GM12892 (cell line): Measurements from ENCODE around the gene CCL3.

Source experiments
- POLR2A ChIP-seq: IDR thresholded peaks from 2 replicates; pipeline ENCODE4 v1.6.1; 2011; ENCODE audit warnings: low read depth, low read length, control low read depth
- POLR2AphosphoS5 ChIP-seq: IDR thresholded peaks from 2 replicates; pipeline ENCODE4 v1.6.1; 2011; ENCODE audit warnings: low read depth, low read length, control low read depth
- TAF1 ChIP-seq: IDR thresholded peaks from 2 replicates; pipeline ENCODE4 v1.6.1; 2011; ENCODE audit warnings: low read depth, mild to moderate bottlenecking, control low read depth, low read length, borderline replicate concordance

GRCh38 chr17:36068524-36068923 is 21.4 kb downstream of the CCL3 start:
- TF ChIP-seq POLR2A (no peak), POLR2AphosphoS5 (no peak), TAF1 (no peak)
